ENCODE results near the gene POU4F3.

- TF ChIP-seq CTCF (IDR thresholded peaks at IDR 0.05; ENCODE audit: low read depth, low read length), result no peak
- no peak for TF ChIP-seq EZH2phosphoT487 (IDR thresholded peaks at IDR 0.05; ENCODE audit: low read depth)
These were observed 7.2 kb upstream of the POU4F3 start for GRCh38 chr5:146331423-146331822.
